ENCODE measurements around the gene PSMD14.
"Not testable (repeated sequence)": the region's sequence is repeated elsewhere in the genome, so short reads cannot be mapped to it uniquely, and the experiment has no call there.

DNA sequence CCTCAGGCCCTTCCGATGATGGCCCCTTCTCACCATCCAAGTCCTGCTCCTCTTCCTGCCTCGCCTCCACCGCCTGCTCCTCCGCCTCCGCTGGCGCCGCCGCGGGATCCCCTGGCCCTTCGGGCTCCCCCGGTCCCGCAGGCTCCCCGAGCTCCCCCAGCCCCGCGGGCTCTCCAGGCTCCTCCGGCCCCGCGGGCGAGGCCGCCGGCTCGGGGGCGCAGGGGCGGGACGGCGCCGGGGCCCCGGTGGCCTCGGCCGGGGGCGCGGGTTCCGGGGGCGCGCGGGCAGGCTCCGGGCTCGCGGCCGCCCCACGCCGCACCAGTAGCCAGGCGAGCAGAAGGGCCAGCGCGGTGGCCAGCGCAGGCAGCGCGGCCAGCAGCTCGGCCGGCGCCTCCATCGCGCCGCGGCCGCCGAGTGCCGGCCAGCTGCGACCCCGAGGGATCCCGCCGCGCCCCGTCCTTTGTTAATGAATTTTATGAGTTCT, 32.7 kb downstream of the PSMD14 start:
- TF ChIP-seq, protein P1, sequence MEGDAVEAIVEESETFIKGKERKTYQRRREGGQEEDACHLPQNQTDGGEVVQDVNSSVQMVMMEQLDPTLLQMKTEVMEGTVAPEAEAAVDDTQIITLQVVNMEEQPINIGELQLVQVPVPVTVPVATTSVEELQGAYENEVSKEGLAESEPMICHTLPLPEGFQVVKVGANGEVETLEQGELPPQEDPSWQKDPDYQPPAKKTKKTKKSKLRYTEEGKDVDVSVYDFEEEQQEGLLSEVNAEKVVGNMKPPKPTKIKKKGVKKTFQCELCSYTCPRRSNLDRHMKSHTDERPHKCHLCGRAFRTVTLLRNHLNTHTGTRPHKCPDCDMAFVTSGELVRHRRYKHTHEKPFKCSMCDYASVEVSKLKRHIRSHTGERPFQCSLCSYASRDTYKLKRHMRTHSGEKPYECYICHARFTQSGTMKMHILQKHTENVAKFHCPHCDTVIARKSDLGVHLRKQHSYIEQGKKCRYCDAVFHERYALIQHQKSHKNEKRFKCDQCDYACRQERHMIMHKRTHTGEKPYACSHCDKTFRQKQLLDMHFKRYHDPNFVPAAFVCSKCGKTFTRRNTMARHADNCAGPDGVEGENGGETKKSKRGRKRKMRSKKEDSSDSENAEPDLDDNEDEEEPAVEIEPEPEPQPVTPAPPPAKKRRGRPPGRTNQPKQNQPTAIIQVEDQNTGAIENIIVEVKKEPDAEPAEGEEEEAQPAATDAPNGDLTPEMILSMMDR (IDR thresholded peaks at IDR 0.05) = not testable (repeated sequence)
- TF ChIP-seq EZH2 (IDR thresholded peaks at IDR 0.05; ENCODE audit: borderline replicate concordance, insufficient read depth, low read depth, low read length, poor library complexity, severe bottlenecking) = not testable (repeated sequence)

Measured in B cell (primary cell).